GM12875 (cell line): ENCODE measurements around the gene IRF1.

Experiments used
- H3K4me3 ChIP-seq: one replicate; pipeline ENCODE4 v1.5.1; 2011; ENCODE audit warnings: low read depth, low read length, control low read depth
- CTCF ChIP-seq: IDR thresholded peaks from 2 replicates; pipeline ENCODE4 v1.5.1; 2011; ENCODE audit warnings: low read depth, mild to moderate bottlenecking, control low read depth, inconsistent platforms, low read length, moderate library complexity, borderline replicate concordance; ENCODE audit not compliant: insufficient read depth

IRF1 gene

GRCh38 chr5:132500244-132500930, 9.8 kb upstream of the IRF1 start:
- no peak overlapping the region for H3K4me3 ChIP-seq

GRCh38 chr5:132499440-132500243, 9.1 kb upstream of the IRF1 start:
- no peak overlapping the region for H3K4me3 ChIP-seq

More at GRCh38 chr5:132500244-132500930, 9.8 kb upstream of the IRF1 start:
- TF ChIP-seq CTCF, result no peak

GRCh38 chr5:132498686-132499271, 8.2 kb upstream of the IRF1 start:
- no peak overlapping the region for H3K4me3 ChIP-seq
- no peak for TF ChIP-seq CTCF

More at GRCh38 chr5:132499440-132500243, 9.1 kb upstream of the IRF1 start:
- TF ChIP-seq CTCF, result no peak

- TF ChIP-seq CTCF, result no peak
- no peak overlapping the region for H3K4me3 ChIP-seq
These were observed 7.6 kb upstream of the IRF1 start for GRCh38 chr5:132498152-132498551.

GRCh38 chr5:132497488-132497997, 7.0 kb upstream of the IRF1 start:
- peak overlapping the region; percentile 59 for H3K4me3 ChIP-seq
- TF ChIP-seq CTCF, result no peak

GRCh38 chr5:132496631-132497487, 6.3 kb upstream of the IRF1 start:
- H3K4me3 ChIP-seq, result peak overlapping the region; percentile 59
- no peak for TF ChIP-seq CTCF
